NCI-H2029 treated with DMSO at 0.1 percent for 48 hours (cell line): ENCODE measurements around the gene PRKN.

Experiments
- DNase-seq: peaks from one replicate; lab custom pipeline; 2025; lab: John Stamatoyannopoulos, UW

Gene PRKN

DNA sequence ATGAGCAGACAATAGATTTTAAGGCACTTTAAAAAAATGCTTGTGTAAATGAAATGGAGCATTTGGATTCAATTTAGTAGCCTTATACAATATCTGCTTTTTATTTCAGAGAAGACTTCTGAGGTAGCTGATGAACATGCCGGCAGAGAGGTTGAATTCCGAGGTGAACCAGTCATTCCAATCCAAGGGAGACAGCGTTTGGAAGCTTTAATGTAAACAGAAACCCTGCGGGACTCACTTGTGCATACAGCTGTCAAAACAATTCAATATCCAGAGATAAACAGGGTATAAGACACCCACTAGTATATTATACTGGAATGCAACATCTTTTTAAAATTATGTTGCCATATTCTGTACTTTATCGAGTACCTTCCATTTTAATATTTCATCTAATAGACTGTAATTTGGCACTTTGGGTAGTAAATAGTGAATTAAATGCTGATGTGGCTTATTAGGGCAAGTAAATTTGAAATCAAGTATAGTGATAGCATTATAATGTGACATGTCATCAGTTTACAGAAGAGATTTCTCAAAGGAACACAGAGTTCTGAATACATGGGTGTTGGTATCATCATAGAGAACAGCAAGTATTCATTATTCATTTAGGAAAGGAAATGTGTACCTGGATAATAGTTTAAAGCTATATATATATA is 347.7 kb downstream of the PRKN start:
- no peak for DNase-seq

- DNase-seq, result no peak
Measured at GRCh38 chr6:162377735-162378134, 349.8 kb downstream of the PRKN start.

DNA sequence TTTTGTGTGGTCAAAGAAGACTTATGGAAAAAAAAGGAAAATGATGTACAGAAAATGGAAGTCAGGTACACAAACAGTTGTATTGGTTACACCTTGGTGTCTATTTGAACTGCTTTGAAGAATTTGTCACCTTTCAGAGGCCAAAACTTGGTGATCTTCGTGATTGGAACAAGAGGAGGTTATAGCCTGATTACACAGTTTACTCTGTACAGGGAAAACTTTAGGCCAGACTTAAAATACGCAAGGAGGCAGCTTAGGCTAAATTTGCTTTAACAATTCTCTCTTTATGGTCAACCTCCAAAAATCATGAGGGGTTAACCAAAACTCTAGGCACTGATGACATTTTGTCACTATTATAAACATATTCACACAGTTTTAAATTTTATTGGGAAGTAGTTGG is 353.7 kb downstream of the PRKN start:
- no peak for DNase-seq

DNA sequence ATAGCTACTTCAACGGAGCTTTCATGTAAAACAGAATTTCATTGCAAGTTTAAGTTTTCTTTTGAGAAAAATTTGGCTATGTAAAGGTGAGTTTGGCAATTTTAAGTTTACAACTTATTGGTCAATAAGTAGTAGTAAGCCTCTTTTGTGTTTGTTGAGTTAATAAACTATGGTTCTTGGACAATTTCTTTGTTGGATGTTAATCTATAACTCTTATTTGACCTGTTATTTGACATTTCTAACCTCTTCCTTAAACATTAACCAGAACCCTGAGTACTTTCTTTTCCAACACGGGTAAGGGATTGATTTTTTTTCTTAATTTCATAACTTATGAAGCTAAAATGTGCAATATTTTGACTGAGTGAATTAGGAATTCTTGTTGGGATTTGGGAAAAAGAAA is 354.4 kb downstream of the PRKN start:
- no peak for DNase-seq

DNA sequence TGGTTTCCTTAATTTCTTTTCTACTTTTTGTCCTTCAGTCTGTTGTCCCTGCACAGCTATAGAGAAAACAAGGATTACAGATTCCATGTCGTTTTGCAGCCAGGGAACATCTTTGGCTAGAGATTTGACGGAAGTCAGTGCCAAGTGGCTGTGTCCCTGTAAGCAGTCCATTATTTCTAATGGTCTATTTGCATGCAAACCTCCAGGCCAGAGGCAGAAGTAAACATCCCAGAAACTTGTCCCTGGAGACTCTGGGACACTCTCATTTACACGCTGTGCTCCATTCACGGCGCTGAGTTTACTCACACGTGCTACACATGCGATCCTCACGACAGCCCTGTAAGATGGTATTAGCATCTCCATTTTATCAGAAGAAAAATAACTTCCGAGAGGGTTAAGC is 355.5 kb downstream of the PRKN start:
- no peak for DNase-seq

- no peak for DNase-seq
Measured at GRCh38 chr6:162371121-162371520, 356.4 kb downstream of the PRKN start.

DNA sequence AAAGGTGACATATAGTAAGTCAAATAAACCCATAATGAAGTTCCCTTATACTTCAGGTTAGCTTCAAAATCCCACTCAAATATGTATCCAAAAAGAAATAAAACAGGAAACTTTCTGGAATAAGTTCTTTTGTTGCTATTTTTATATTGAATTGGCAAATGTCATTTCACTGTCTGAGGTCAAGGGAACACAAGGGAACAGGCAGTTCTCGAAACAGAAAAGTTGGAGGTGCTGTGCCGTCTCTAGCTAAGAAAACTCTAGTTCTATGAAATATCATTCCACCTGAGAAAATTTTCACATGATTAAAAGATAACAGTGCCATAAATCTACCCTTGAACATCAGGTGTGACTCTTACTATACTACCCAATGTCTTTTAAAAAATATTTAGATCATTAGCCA is 358.5 kb downstream of the PRKN start:
- DNase-seq, result no peak

- DNase-seq, result no peak
Measured at GRCh38 chr6:162364488-162364887, 363.1 kb downstream of the PRKN start.

- DNase-seq, result no peak
Measured at GRCh38 chr6:162363757-162364156, 363.8 kb downstream of the PRKN start.

DNA sequence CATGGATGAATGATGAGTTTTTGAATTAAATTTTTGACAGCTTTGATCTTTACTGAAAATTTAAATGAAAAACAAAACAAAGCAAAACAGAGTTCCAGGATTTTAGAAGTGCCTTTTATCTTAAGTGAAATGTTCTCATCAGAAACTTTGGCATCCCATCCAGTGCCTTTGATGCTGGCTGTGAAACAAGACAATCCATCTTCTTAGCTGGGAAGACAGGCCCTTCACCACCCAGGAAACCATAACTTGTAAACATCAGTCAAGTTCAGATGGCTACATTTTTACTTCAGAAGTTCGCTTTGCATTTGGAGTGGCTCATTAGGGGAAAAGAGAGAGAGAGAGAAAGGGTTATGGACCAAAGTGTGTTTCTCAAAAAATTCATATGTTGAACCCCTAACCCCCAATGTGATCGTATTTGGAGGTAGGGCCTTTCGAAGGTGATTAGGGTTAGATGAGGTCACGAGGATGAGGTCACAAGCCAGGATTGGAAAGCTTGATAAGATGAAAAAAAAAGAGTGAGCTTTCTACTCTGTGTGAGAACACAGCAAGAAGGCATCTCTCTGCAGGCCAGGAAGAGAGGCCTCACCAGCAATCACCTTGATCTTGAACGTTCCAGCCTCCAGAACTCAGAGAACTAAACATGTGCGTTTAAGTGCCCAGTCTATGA is 366.5 kb downstream of the PRKN start:
- no peak for DNase-seq

DNA sequence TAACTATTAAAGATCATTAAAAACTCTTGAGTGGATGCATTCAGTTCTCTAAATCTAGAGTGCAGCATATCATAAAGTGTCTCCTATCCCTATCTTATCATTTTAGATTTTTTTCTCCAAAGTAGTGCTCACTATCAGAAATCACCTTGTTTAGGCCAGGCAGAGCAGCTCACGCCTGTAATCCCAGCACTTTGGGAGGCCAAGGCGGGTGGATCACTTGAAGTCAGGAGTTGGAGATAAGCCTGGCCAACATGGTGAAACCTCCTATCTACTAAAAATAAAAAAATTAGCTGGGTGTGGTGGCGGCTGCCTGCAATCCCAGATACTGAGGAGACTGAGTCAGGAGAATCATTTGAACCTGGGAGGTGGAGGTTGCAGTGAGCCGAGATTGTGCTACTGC is 368.9 kb downstream of the PRKN start:
- no peak for DNase-seq

GRCh38 chr6:162345051-162345511 is 382.5 kb downstream of the PRKN start:
- no peak for DNase-seq

DNA sequence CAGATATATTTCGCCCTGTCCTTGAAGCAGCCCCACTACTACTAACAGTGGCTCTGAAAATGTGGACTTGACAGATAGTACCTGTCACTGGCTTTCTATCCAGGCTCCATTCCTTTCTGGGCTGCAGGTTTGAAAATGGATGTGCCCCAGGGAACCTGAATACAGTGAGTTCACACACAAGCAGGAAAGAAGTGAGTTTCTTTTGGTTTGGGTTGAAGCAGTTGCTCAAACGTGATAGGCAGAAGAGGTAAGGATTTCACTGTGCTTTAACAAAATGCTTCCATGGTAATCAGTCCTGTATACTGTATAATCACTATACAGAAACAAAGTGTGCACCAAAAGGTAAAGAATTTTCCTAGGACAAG is 382.9 kb downstream of the PRKN start:
- no peak for DNase-seq

- no peak for DNase-seq
Measured at GRCh38 chr6:162343936-162344645, 383.5 kb downstream of the PRKN start.

DNA sequence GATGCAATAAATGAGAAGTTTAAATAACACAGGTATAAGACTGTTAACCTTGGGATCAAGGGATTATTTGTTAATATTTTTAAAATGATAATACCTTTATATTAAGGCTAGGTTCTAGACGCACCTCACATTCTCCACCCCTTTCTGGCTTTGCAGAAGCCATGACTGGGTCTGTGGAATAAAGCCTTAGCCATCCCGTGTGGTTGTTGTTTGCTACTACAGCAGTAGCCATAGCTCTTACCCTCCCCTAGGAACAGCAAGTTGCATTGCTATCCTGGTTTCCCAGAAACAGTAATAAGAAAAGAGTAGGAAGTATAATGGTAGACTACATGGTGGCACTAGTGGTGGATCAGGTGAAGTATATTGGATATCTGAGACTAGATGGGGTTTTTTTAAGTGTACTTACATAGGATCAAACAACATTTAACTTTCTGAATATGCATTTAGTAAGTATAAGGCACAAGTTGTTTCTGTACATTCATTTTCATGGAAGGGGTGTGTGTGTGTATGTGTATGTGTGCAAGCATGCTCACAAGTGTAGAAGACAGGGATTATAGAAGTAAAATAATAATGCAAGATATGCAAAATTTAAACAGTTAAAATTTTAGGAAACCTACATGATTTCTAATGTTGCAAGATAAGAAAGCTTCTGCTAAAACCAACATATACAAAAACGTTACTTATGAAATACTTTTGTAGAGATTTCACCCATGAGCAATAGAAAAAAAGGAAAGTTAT is 384.2 kb downstream of the PRKN start:
- DNase-seq, result no peak

GRCh38 chr6:162337412-162337811 is 390.2 kb downstream of the PRKN start:
- no peak for DNase-seq

DNA sequence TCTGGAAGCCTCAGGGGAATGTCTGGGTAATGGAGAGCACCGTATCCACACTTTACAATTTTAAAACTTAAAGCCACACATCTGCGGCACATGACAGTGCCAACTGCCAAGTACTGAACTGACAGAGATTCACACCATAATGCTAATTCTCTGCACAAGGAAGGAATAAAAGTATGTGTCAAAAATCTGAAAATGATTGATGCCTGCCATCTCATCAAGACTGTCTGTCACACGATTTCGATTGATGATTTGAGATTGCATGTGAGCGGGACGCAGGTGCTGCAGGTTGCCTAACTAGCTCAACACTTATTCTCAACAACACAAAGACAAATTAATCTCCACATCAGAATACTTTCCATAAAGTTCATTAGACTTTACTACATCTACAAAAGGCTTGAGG is 391.2 kb downstream of the PRKN start:
- DNase-seq, result no peak

DNA sequence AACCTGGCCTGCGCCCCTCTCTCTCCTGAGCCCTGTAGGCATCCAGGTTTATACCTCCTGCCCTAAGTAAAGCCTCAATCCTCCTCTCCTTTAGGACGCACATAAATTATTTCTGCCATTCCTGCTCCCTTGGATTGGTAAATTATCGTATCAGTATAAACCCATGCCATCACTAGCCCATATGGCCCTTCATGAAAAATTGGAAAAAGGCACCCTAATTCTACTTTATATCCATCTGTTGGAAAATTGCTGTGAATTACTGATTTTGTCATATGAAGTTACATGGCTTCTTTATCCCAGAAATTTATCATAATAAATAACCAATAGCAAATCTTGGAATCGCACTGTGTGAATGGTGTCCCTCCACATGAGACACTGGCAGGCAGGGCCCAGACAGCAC is 395.2 kb downstream of the PRKN start:
- DNase-seq, result no peak

GRCh38 chr6:162331911-162332310 is 395.7 kb downstream of the PRKN start:
- DNase-seq, result no peak

- no peak for DNase-seq
Measured at GRCh38 chr6:162325826-162326225, 401.7 kb downstream of the PRKN start.

DNA sequence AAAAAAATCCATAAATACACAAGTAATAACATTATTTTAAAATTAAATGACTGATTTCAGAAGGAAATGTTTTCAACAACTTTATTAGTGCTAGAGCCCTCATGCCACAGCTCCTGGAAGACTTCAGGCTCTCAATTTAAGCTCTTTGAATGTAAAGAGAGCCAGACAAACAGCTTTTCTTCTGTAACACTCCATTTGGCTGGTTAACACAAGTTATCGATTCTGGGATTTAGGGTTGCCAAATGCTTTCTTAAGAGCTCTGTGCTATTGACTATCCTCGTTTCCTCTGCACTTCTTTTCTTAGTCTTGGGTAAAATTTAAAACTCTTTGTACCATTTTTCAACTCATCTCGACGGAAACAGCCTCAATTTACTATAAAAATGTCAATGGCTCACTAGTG is 402.5 kb downstream of the PRKN start:
- DNase-seq, result no peak

GRCh38 chr6:162315291-162315690 is 412.3 kb downstream of the PRKN start:
- no peak for DNase-seq
